HG03520 (cell line): ENCODE results near the gene NECTIN2.
"Not testable (repeated sequence)": the region's sequence is repeated elsewhere in the genome, so short reads cannot be mapped to it uniquely, and the experiment has no call there.

Experiments
- ATAC-seq: cut with Tn5 transposase; IDR thresholded peaks from one replicate; pipeline ENCODE4 v1.9.1; 2021; ENCODE audit warnings: mild to moderate bottlenecking, moderate library complexity; ENCODE audit not compliant: unreplicated experiment

The NECTIN2 gene

DNA sequence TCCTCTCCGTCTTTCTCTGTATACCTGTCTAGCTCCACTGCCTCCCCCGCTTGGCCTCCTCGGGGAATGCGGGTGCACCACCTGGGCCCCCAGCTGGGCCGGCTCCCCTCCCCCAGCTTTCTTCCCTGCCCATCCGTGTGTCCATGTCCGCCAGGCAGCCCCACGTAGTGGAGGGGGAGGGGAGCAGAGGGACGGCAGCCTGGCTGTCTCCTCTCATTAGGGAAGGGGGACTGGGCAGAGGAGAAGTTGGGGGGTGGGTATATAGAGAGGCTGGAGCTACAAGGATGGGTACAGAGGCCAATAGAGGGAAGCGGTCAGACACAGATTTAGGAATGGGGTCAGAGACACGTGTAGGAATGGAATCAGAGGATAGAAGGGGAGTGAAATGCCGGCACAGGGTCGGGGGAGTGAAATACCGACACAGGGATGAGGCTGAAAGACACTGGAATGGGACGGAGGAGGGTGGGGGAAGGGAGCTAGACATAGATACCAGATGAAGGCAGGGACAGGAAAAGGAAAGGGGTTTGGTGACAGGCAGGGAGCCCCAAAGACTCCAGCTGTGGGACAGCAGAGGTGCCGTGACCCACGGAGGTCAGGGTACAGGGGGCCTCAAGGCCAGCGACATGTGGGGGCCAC, 2.8 kb downstream of the NECTIN2 start:
- no peak for ATAC-seq

DNA sequence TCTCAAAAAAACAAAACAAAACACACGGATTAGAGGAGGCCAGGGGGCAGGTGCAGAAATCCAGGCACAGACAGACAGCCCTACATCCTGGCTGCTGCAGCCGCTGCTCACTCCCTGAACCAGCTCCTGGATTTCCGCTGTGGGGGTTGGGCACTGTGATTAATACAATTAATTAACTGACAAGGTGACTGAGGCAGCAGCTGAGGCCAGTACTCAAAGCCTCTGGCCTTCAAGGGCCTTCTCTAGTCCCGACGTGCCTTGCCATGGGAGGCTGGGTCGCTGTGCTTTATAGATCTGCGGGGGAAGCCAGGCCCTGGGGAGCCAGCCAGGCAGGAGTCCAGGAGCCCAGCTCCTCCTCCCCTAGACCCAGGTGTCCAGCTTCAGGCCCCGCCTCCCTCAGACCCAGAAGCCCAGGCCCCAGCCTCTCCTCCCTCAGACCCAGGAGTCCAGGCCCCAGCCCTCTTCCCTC, 4.6 kb downstream of the NECTIN2 start:
- ATAC-seq, result no peak

DNA sequence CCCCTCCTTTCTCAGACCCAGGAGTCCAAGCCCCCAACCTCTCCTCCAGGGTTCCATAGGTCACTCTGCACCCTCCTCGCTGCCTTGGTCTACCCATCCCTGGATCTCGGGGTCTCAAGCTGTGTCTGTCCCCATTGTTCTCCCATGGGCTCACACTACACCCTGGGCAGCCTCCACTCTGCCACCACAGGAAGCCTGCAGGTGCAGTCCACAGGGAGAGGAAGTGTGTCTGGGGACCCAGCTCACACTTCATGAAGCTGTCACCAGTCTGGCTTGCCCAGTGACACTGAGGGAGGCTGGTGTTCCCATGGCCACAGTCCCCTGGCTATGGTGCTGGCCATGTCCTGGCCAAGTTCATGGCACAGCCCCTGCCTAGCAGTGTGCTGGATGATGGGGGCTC, 5.3 kb downstream of the NECTIN2 start:
- no peak for ATAC-seq

DNA sequence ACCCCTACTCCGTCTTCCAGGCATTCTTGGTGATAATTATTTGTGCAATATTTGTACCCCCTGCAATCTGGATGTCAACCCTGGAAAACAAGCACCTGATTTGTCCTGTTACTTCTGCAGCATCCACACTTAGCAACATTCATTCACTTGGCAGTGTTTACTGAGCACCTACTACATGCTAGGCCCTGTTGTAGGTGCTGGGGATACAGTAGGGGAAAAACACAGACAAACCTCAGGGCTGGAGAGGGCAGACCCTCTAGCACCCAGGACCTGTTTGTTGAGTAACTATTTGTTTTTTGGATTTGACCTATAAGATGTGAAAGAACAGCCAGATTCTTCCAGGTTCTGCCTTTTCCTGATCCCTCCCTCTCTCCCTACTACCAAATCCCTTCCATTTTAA, 9.5 kb downstream of the NECTIN2 start:
- ATAC-seq, result no peak

DNA sequence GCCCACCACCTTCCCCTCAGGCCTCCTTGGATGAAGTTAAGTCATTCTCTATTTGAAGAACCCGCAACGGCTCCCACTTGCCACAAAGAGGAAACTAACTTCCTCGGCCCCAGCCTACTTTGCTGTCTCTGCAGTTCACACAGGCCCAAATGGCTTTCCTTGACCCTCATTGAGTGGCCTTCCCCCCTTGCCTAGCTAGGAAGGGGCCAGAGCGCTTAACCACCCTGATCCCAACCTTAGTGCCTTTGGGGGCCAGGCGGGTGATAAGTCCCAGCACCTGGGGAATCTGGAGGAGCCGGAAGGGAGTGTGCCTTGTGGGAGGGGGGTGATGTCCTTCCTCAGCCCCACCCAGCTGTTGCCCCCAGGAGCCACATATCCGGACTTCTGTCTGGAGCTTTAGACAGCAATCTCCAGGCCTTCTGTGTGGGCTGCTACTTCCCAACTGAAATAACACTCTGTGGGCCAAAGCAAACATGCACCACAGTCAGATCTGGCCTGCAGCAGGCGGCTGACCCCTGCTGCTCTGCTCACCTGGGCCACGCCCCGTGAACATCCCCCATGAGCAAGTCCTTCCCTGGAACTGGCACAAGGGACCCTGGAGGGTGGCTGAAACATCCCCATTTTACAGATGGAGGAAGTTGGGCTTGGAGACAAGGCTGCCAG, 10.5 kb downstream of the NECTIN2 start:
- ATAC-seq, result no peak

DNA sequence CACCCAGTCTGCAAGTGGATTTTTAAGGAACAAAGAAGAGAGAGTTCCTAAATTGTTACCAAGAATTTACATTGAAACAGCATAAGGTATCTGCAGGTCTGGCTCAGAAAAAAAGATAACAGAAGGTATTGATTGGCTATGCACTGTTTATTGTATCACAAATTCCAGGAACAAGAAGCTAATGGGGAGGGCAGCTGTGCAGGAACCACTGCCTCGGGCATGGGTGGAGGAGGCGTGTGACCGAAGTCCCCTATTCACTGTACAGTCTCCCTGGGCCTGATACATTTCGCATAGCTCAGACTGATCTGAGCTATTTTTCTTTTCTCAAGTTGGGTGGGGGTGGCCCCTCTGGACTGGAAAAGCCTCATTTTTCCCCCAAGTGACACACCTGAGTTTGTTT, 11.7 kb downstream of the NECTIN2 start:
- no peak for ATAC-seq

DNA sequence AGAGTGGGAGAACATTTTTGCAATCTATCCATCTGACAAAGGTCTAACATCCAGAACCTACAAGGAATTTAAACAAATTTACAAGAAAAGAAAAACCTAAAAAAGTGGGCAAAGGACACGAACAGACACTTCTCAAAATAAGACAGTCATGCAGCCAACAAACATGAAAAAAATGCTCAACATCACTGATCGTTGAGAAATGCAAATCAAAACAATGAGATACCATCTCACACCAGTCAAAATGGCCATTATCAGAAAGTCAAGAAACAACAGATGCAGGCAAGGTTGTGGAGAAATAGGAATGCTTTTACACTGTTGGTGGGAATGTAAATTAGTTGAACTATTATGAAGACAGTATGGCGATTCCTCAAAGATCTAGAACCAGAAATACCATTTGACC, 15.5 kb downstream of the NECTIN2 start:
- not testable (repeated sequence) for ATAC-seq

DNA sequence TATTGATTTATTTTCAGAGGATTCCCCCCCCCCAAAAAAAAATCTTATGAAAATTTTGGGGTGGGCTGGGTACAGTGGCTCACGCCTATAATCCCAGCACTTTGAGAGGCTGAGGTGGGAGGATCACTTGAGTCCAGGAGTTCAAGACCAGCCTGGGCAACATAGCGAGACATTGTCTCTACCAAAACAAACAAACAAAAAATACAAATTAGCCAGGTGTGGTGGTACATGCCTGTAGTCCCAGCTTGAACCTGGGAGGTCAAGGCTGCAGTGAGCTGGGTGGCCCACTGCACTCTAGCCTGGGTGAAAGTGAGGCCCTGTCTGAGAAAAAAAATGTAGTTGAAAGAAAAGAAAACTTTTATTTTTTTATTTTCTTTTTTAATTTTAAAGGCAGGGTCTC, 17.9 kb downstream of the NECTIN2 start:
- ATAC-seq, result no peak

DNA sequence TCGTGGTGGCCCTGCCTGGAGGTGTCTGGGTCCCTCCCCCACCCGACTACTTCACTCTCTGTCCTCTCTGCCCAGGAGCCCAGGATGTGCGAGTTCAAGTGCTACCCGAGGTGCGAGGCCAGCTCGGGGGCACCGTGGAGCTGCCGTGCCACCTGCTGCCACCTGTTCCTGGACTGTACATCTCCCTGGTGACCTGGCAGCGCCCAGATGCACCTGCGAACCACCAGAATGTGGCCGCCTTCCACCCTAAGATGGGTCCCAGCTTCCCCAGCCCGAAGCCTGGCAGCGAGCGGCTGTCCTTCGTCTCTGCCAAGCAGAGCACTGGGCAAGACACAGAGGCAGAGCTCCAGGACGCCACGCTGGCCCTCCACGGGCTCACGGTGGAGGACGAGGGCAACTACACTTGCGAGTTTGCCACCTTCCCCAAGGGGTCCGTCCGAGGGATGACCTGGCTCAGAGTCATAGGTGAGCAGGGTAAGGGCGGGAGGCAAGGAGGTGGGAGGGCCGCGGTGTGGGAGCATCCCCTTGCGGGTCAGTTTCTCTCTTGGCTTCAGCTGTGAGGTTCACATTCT, 19.2 kb downstream of the NECTIN2 start:
- ATAC-seq, result no peak

DNA sequence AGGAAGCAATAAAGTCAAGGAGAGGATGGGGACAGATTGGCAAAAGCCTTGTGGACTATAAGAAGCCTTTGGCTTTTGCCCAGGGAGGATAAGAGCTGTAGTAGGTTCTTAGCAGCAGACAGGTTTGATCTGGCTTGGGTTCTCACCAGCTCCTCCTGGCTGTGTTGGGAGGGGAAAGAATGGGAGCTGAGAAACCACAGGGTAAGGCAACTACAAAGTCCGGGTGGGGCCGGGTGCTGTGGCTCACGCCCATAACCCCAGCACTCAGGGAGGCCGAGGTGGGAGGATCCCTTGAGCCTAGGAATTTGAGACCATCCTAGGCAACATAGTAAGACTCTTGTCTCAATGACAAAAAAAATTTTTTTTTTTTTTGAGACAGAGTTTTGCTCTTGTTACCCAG, 20.6 kb downstream of the NECTIN2 start:
- ATAC-seq, result no peak

DNA sequence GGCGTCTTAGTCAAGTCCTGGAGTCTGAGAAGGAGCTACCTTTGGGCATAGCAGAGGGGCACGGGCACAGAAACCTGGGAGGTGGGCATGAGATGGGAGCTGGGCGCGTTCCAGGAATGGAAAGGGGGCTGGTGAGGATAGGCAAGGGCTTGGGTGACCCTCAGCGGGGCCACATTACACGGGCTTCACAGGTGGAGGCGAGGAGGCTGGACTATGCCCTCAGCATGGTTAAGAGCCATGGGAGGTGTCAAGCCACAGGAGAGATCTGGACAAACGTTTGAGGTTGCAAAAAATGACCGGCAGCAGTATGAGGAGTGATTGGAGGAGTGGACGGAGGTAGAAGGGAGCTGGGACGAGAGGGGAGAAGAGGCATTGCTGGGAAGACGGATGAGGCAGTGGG, 21.5 kb downstream of the NECTIN2 start:
- no peak for ATAC-seq

DNA sequence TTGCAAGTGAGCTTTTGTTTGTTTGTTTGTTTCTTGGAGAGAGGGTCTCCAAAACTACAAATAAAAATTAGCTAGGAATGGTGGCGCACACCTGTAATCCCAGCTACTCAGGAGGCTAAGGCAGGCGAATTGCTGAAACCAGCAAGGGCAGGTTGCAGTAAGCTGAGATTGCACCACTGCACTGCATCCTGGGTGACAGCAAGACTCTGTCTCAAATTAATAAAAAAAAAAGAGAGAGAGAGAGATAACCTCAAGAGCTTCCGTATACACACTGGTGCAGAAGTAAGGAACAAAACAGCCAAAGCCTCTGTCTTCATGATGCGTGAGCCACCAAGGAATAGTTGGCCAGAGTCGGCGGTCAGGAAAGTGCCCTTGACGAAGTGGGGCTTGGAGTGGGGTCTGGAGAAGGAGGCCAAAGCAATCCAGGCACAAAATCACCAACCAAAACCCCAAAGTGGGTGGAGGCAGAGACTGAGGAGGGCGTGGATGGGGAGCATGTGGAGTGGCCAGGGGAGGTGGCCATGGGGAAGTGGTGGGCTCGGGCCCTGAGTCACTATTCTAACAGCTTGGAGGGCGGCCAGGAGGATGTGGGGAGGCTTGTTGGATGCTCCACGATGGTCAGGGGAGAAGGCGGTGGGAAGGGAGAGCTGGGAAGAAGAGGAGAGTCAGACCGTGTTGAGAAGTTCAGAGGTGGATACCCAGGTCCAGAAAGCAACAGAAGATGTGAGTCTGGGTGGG, 23.8 kb downstream of the NECTIN2 start:
- ATAC-seq, result no peak

DNA sequence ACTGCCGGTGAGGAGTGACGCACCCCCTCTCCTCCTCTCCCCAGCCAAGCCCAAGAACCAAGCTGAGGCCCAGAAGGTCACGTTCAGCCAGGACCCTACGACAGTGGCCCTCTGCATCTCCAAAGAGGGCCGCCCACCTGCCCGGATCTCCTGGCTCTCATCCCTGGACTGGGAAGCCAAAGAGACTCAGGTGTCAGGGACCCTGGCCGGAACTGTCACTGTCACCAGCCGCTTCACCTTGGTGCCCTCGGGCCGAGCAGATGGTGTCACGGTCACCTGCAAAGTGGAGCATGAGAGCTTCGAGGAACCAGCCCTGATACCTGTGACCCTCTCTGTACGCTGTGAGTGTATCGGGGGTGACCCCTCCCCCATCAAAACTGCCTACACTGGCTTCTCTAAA, 25.7 kb downstream of the NECTIN2 start:
- no peak for ATAC-seq

DNA sequence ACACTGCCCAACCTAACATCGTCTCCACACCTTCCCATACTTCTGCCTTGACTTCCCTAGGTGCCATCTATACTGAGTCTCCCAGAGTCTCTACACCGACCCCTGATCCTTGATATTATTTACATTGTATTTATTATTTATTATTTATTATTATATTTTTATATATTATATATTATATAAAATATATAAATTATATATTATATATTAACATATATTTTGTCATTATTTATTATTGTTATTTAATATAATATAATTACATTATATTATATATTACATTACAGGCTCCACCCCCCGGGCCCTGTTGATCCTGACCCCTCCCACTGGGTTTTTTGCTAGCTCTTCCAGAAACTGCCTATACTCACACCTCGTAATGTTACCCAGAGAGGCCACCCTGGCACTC, 26.6 kb downstream of the NECTIN2 start:
- ATAC-seq, result no peak

DNA sequence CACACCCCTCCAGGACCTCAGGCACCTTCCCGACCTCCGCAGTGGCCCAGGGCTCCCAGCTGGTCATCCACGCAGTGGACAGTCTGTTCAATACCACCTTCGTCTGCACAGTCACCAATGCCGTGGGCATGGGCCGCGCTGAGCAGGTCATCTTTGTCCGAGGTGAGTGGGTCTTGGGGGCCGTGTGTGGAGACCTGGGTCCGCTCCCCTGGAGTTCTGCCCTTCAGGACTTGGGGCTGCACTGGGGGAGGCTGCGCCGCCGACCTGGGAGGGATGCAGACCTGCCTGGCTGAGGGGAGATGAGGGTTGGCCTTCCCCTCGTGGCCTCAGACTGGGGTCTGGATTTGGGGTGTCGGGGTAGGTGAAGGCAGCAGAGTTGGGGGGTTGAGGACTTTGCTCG, 28.2 kb downstream of the NECTIN2 start:
- no peak for ATAC-seq

DNA sequence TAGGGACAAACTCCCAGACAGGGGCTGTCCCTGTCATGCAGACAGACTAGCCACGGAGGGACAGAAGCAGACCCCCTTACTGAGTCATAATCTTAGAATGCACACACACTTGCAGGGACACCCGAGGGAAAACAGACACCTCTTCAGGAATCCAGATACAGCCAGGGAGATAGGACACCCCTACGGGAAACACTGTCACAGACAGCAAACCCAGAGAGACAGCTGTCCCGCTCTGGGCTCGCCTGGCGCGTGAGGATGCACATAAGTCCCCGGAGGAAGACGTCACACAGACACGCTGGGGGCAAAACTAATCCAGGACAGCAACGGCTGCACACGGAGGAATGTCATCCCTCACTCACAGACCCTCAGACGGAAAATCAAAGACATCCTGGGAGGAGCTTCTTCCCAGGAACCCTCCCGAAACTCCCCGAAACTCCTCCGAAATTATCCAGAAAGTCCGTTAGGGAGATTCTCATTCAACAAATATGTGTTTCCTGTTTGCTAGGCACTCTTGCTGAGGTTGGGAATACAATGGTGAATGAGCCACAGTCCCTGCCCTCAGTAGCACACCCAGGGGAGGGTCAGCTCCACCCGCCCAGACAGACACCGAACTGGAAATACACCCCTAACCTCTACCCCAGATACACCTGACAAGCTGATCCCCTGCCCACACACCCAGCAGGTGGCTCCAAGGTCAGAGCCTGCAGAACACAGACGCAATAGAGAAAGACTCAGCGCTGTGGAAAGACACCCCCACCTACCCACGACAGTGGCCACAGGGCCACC, 29.8 kb downstream of the NECTIN2 start:
- no peak for ATAC-seq

DNA sequence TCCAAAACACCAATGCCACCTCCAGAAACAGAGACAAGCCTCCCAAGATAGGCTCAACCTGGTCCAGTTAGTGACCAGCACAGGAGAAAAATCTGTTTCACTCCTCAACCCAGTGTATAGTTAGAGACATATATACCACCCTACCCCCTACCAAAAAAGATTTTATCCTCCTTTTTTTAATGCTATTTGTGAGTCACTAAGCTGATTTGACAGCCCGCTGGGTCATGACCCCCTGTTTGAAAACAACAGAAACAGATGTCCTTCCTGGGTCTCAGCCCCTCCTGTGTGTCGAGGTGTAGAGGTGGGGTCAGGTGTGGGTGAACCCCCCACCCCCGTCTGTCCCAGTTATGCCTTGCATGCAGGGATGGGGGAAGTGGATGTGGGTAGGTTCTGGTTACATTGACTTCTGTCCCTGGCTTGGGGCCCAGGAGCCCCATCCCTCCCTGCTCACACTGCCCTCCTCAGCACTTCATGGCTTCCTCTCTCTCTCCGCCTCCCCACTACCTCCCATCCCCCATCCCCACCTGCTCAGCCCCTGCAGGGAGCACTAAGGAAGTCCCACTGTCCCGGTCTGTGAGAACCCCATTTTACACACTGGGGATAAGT, 30.9 kb downstream of the NECTIN2 start:
- no peak for ATAC-seq

DNA sequence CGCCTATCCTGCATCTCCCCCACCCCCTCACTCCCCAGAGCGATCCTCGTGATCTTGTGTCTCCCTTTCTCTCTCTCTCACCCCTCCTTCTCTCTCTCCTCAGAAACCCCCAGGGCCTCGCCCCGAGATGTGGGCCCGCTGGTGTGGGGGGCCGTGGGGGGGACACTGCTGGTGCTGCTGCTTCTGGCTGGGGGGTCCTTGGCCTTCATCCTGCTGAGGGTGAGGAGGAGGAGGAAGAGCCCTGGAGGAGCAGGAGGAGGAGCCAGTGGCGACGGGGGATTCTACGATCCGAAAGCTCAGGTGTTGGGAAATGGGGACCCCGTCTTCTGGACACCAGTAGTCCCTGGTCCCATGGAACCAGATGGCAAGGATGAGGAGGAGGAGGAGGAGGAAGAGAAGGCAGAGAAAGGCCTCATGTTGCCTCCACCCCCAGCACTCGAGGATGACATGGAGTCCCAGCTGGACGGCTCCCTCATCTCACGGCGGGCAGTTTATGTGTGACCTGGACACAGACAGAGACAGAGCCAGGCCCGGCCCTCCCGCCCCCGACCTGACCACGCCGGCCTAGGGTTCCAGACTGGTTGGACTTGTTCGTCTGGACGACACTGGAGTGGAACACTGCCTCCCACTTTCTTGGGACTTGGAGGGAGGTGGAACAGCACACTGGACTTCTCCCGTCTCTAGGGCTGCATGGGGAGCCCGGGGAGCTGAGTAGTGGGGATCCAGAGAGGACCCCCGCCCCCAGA, 32.2 kb downstream of the NECTIN2 start:
- ATAC-seq, result no peak

DNA sequence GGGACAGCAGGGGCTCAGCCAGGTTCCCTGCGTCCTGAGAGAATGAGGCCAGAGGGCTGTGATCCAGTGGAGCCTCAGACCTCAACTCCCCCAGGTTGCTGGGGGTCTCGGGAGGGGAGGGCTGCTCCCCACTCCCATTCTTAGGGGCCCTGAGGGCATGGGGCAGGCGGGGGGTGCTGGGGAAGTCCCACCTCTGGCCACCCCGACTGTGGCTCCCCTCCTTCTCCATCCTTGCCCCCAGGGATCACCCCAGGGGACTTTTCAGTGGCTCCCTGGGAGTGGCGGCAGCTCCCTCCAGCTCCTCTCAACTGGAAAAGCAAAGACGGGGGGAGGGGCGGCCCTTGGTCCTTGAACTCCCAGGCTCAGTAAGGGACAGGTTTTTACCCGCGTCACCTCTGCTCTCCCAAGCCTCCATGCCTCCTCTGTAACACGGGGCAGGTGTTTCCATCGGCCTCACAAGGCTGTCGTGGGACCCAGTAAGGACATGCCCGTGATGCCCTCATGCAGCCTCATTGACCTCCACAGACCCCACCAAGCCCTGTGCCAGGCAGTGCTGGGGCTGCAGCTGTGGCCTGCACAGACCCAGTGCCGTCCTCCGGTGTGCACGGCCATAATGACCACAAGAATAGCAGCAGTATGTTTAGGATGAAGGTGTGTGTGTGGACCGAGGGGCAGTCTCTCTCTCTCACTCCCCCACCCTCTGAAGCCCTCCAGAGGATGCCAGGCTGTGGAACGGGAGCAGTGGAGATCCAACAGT, 33.4 kb downstream of the NECTIN2 start:
- ATAC-seq, result no peak
